SKM-1 treated with dmso at 0.1 percent for 144 hours (cell line): ENCODE measurements around the gene MAPK8IP2.
"Not testable (repeated sequence)": the region's sequence is repeated elsewhere in the genome, so short reads cannot be mapped to it uniquely, and the experiment has no call there.

ENCODE experiments used
- DNase-seq: peaks from one replicate; lab custom pipeline; 2025; ENCODE audit not compliant: unreplicated experiment; lab: John Stamatoyannopoulos, UW

MAPK8IP2 gene

GRCh38 chr22:50612528-50613221 lies 12.1 kb downstream of the MAPK8IP2 start:
- no peak for DNase-seq

GRCh38 chr22:50613291-50613981 lies 12.8 kb downstream of the MAPK8IP2 start:
- DNase-seq: no peak

- not testable (repeated sequence) for DNase-seq
Observed at GRCh38 chr22:50614296-50614695, 13.7 kb downstream of the MAPK8IP2 start.

GRCh38 chr22:50620593-50621355 lies 20.2 kb downstream of the MAPK8IP2 start:
- no peak for DNase-seq

GRCh38 chr22:50621356-50621880 lies 20.8 kb downstream of the MAPK8IP2 start:
- peak; percentile 80 for DNase-seq

- DNase-seq: no peak
Observed at GRCh38 chr22:50621948-50622722, 21.5 kb downstream of the MAPK8IP2 start.

GRCh38 chr22:50622723-50623327 lies 22.2 kb downstream of the MAPK8IP2 start:
- no peak for DNase-seq

- no peak for DNase-seq
Observed at GRCh38 chr22:50624347-50625130, 23.9 kb downstream of the MAPK8IP2 start.

- no peak for DNase-seq
Observed at GRCh38 chr22:50625131-50625567, 24.6 kb downstream of the MAPK8IP2 start.

- no peak for DNase-seq
Observed at GRCh38 chr22:50625568-50626313, 25.1 kb downstream of the MAPK8IP2 start.

- no peak for DNase-seq
Observed at GRCh38 chr22:50626314-50626849, 25.8 kb downstream of the MAPK8IP2 start.

GRCh38 chr22:50626850-50627641 lies 26.5 kb downstream of the MAPK8IP2 start:
- no peak for DNase-seq

GRCh38 chr22:50627642-50628542 lies 27.3 kb downstream of the MAPK8IP2 start, which contains the start of gene ARSA:
ARSA (minus strand) TSS chr22:50628152; CDS start chr22:50627779, 373 bp downstream.
- DNase-seq: peak; percentile 70

GRCh38 chr22:50628543-50629134 lies 28.0 kb downstream of the MAPK8IP2 start:
- DNase-seq: no peak

GRCh38 chr22:50630376-50630775 lies 29.8 kb downstream of the MAPK8IP2 start:
- DNase-seq: no peak

- no peak for DNase-seq
Observed at GRCh38 chr22:50633086-50633485, 32.5 kb downstream of the MAPK8IP2 start.
